ENCODE measurements around the gene PCDHGC3.

DNA sequence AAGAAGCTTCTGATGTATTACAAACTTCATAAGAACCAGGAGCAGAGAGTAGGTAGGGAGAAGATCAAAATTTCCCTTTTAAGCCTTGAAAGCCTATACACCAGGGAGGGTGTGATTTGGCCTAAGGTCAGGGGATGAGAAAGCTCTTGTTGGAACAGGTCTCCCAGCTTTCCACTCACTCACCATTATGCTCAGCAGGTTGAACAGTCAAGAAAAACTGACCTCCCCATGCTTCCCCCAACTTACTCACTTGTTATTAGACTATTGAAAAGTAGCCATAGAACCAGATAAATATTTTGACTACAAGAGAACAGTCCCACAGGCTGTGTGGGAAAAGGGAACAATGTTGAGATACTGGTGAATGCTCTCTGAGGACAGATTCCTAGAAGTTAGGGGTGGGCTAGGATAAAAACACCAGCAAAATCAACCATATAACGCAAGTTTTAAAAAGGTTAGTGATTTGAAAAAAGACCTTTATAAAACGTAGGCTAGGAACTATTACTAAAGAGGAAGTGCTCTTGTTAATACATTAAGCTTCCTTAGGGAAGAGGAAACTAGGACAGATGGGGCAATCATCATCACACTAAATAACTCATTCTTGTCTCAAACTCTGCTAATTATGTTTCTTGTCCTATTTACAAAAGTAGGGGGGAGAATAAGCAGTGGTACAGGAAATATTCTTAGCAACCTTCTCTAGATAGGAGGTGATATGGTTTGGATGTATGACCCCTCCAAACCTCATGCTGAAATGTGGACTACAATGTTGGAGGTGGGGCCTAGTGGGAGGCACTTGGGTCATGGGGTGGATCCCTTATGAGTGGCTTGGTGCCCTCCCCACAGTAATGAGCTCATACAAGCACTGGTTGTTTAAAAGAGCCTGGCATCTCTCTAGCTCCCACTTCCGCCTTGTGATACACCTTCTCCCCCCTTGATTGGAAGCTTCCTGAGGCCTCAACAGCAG lies 44.1 kb downstream of the PCDHGC3 start:
- TF ChIP-seq, protein P1, sequence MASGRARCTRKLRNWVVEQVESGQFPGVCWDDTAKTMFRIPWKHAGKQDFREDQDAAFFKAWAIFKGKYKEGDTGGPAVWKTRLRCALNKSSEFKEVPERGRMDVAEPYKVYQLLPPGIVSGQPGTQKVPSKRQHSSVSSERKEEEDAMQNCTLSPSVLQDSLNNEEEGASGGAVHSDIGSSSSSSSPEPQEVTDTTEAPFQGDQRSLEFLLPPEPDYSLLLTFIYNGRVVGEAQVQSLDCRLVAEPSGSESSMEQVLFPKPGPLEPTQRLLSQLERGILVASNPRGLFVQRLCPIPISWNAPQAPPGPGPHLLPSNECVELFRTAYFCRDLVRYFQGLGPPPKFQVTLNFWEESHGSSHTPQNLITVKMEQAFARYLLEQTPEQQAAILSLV (CRISPR knock-in tag; IDR thresholded peaks at IDR 0.05; ENCODE audit: borderline replicate concordance) = no peak
- TF ChIP-seq RAD51 (IDR thresholded peaks at IDR 0.05; ENCODE audit: borderline replicate concordance) (no peak), MEF2D (CRISPR knock-in tag; IDR thresholded peaks at IDR 0.05) (no peak), ZBTB7B (CRISPR knock-in tag; IDR thresholded peaks at IDR 0.05) (no peak), FOXK1 (CRISPR knock-in tag; IDR thresholded peaks at IDR 0.05; ENCODE audit: borderline replicate concordance, low read depth) (no peak)
